ENCODE data around the gene SUV39H2.
A peak's percentile ranks its signal among the peaks of the same experiment; 100 is the strongest.
"Not testable (repeated sequence)": the region's sequence is repeated elsewhere in the genome, so short reads cannot be mapped to it uniquely, and the experiment has no call there.

Gene SUV39H2

DNA sequence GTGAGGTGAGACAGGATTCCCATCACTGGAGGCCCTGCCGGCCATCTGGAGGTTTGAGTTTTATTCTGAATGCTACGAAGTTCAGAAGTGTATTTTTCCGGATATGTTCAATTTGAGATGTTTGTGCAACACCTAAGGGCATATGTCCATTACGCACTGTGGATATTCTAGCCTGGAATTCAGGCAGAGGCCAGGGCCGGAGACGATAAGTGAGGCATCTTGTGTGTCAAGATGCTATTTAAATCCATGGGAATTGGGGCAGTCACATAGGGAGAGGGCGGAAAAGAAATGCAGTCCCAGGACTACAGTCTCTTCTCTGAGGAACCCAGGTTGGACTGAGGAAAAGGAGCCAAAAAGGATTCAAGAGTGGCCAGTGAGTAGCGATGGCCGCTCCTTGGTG is 1.9 kb upstream of the SUV39H2 start:
- no peak for DNase-seq (ENCODE audit: low read depth)

DNA sequence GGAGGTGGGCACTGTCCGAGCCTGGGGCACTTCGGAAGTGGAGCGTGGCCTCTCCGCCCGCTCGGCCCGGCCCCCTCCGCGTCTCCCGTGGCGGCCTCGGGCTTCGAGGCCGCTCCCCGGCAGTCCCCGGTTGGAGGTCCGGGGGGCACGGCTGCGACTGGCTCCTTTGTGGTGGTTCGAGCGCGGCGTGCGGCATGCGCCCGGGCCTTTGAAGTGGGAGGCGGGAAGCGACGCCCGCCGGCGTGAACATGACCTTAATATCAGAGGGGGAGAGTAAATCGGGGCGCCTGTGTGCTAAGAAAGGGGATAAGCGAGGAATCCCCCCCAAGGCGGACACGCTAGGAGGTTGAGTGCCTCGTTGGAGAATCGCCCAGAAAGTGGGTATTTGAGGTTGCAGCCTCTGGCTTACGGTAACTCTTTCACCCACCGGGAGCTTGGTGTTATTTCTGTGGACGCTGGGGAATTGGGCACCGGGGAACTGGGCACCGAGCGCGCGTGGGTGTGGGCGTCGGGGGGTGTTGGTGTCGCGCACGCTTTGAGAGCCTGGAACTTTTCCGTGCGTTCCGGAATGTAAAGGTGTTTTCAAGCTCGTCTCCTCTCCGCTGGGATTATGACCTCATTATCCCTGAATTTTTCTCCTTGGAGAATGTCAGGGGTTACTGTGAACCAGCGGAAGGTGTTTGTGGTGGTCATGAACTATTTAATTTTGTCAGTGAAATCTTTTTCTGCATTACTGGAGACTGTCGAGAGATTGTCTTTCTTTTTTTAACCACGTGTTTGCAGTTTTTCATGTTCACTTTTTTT is 660 bp downstream of the SUV39H2 start:
- peak; percentile 13 for DNase-seq (ENCODE audit: low read depth)

DNA sequence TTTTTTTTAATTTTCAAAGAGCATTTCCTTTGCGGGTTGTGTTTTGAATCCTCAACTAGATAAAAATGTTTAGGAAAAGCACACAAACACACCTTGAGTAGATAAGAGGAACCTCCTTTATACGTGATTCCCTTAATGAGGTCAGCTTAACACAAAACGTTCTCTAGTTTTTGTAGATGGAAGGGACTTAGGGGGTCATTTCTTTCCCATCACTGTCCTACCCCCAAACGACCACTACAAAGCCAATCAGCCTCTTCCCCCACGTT is 1.2 kb downstream of the SUV39H2 start:
- DNase-seq (ENCODE audit: low read depth), result no peak

DNA sequence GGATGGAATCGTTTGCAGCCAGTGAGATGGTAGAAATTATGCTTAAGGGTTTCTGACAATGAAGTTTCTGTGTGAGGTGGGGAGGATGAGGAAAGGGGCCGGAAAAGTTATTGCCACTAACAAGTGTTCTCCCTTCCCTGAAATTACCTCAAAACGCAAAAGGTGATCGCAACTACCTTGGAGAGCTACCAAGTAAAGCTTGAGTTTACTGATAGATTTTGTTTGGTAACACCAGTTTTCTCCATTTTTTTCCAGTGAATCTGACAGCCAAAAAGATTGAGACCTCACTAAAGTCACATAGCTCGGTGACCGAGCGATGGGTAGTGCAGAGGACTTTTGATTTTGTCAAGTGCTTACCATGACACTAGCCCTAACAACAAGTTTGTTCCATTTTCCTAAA is 1.6 kb downstream of the SUV39H2 start:
- DNase-seq (ENCODE audit: low read depth), result no peak

DNA sequence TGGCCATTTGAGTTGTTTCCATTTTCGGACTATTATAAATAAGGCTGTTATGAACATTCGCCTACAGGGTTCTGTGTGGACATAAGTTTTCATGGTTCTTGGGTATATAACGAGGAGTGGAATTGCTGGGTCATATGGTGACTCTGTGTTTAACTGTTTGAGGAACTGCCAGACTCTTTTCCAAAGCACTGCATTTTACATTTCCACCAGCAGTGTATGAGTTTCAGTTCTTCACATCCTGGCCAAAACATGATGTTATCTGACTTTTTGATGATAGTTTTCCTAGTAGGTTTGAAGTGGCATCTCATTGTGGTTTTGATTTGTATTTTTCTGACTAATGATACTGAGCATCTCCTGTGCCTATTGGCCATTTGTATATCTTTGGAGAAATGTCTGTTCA is 5.4 kb downstream of the SUV39H2 start:
- no peak for DNase-seq (ENCODE audit: low read depth)

DNA sequence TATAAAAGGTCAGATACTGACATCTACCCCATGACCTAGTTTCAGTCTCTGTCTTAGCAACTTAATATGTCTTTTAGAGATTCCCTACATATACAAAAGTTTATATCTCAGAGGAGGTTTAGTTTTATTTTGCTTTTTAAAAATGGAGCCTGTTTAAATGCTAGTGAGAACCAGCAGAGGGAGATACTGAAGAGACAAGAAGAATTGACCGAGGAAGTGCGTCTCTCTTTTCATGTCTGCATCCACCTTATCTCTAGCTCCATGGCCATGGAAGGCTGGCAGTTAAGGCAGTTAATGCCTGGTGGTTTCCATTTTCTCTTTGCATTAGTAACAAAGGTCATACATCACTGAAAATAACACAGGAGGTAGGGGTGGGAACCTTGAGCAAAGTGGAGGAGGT is 10.7 kb downstream of the SUV39H2 start:
- DNase-seq (ENCODE audit: low read depth), result no peak

DNA sequence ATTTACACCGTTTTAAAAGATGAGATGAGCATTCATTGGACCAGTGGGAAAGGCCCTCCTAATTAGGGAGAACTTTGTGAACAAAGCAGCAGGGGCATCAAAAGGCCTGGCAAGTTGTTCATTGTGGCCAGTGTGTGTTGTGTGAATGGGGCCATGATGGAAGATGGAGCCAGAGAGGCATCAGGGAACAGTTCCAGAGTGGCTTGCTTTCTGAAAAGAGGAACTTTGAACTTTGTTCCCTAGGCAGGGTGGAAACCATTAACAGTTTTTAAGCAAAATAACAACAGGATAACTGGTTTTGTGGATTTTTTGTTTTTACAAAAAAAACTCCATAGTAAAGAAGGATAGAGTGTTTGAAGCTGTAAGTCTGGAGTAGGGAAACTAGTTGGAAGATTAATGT is 12.5 kb downstream of the SUV39H2 start:
- DNase-seq (ENCODE audit: low read depth), result no peak

DNA sequence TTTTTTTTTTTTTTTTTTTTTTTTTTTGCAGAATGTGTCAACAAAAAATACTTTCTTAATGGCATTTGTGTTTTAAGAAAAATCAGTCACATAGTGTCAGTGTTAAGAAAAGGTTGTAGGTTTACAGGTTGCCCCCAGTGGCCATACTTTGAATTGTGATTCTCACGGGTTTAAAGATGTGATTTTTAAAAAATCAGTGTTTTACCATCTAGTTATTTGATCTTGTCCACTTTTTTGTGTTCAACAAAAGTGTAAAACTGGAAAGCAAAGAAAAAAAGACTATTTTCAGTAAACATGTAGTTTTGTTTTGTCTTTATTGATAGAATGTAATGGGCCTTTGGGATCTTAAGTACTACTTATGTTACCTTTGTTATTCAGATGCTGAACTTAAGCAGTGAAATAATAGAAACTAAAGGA is 25.7 kb downstream of the SUV39H2 start:
- no peak for DNase-seq (ENCODE audit: low read depth)

DNA sequence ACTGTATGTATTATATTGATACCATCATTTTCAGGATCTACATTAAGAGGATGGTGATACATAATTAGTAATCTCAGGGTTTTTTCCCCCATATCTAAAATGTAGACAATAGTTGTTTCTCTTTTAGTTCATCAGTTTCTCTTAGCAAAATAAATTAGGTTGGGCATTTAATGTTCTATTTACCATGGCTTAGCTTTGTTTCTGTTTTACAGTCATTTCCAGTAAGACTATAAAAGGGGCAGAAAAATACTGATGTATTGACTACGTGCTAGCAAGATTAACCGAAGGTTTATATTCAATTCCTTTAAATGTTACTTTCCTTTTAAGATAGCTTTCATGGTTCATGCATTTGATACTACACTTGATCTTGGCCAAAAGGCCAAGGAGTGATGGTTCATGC is 26.2 kb downstream of the SUV39H2 start:
- DNase-seq (ENCODE audit: low read depth), result no peak

DNA sequence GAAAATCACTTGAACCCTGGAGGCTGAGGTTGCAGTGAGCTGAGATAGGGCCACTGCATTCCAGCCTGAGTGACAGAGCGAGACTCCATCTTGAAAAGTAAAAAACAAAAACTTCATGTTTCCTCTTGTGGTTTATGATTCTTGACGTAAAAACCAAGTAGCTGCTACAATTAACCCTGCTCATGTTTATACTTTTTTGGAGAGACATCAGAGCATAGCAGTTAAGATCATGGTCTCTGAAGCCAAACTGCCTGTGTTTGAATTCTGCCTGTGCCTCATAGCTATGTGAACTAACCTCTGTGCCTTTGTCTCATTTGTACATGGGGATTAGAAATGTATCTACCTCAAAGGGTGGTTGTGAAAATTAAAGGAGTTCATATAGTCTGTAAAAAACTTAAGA is 27.2 kb downstream of the SUV39H2 start:
- no peak for DNase-seq (ENCODE audit: low read depth)

DNA sequence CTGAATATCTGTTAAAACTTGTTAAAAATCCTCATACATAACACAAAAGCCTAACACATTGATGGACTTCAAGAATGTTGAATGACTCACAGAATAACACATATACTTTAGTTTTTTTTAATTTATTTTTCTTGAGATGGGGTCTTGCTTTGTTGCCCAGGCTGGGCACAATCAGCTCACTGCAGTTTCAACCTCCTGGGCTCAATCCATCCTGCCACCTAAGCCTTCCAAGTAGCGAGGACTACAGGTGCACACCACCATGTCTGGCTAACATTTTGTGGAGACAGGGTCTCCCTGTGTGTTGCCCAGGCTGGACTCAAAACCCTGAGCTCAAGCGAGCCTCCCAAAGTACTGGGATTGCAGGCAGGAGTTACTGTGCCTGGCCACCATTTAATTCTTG is 28.1 kb downstream of the SUV39H2 start:
- DNase-seq (ENCODE audit: low read depth), result no peak

DNA sequence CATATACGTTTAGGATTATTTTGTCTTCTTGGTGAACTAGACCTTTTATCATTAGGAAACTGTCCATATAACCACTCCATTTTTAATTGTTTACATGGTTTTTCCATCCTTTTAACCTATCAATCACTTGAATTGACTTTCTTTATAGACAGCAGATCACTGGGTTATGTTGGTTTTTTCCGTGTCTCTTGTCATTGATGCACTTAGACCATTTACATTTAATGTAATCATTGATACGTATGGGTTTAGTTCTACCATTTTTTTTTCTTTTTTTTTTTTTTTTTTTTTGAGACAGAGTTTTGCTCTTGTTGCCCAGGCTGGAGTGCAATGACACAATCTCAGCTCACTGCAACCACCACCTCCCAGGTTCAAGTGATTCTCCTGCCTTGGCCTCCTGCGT is 28.9 kb downstream of the SUV39H2 start:
- not testable (repeated sequence) for DNase-seq (ENCODE audit: low read depth)

DNA sequence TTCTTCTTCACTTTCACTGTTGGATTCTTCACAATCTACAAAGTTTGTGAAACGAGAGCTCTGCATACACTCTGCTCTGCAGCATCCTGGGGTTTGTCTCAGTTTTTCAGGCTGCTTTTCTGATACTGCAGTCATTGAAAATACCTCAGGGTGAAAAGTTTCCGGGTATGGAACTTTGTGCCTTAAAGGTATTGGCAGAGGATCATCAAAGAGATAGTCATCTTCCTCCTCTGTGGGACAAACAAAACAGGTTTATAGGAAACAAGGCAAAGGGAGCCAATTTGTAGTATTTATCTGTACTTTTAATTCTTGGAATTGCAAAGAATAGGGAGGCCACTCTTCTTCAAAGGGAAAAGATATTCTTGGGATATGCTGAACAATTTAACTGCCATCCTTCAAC is 30.4 kb downstream of the SUV39H2 start:
- no peak for DNase-seq (ENCODE audit: low read depth)

DNA sequence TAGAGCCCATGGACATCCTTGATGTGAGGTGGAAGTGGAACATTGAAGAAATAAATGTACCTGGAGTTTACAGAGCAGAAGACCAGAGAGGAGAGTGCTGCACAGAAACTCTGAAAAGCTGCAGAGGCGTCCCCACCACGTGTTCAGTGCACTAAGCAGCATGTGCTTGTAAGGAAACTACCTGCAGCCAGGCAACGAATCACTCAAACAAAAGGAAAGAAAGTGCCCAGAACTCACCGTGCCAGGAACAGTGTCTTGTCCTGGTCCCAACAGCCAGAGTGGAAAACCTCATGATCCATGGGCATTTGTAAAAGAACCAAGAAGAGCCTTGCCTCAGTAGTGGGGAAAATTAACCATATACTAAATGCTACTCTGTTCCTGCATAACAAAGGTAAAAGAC is 32.3 kb downstream of the SUV39H2 start:
- no peak for DNase-seq (ENCODE audit: low read depth)

DNA sequence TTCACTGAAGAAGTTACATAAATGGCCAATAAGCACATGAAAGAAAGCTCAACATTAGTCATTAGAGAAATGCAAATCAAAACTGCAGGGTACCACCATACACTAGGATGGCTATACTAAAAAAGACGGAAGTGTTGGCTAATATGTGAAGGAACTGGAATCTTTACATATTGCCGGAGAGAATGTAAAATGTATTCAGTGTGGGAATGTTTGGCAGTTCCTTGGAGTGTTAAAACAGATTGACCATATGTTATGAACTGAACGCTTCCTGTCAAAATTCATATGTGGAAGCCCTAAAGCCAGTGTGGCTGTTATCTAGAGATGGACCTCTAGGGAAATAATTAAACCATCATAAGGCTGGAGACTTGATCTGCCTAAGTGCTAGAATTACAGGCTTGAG is 33.1 kb downstream of the SUV39H2 start:
- DNase-seq (ENCODE audit: low read depth), result no peak

DNA sequence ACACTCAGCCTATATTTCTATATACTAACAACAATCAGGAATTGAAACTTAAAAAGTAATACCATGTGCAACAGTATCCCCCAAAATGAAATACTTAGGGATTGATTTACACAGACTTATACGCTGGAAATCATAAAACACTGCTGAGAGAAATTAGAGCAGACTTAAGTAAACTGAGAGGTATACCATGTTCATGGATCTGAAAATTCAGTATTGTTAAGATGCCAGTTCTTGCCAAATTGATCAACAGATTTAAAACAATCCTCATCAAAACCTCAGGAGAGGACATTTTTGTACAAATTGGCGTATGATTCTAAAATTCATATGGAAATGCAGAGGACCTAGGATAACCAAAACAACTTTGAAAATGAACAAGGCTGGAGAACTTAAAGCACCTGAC is 37.9 kb downstream of the SUV39H2 start:
- no peak for DNase-seq (ENCODE audit: low read depth)

DNA sequence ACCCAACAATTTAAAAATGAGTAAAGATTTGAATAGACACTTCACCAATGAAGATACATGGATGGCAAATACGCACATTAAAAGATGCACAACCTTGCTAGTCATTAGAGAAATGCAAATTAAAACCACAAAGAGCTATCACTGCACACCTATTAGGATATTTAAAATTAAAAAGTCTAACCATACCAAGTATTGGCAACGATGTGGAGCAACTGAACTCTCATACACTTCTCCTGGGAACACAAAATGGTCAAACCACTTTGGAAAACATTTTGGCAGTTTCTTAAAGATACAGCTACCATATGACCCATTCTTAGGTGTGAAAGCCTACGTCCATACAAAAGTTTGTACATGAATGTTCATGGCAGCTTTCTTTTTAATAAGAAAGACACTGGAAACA is 39.2 kb downstream of the SUV39H2 start:
- DNase-seq (ENCODE audit: low read depth), result no peak

DNA sequence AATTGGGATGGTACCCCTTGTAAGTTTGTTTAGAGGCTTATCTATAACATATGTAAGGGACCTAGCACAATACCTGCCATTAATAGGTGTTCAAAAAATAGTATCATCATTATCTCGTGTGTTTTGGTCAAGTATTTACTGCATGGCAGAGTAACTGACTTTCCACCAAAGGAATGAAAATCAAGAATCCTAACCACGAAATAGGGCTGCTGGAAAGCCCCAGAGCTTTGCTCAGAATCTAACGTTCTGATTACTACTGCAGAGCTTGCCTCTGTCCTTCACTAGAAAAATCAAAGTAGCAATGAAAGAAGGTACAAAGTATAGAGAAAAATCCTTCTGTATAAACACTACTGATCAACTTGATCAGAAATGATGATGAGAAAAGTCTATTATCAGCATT is 40.3 kb downstream of the SUV39H2 start:
- no peak for DNase-seq (ENCODE audit: low read depth)

DNA sequence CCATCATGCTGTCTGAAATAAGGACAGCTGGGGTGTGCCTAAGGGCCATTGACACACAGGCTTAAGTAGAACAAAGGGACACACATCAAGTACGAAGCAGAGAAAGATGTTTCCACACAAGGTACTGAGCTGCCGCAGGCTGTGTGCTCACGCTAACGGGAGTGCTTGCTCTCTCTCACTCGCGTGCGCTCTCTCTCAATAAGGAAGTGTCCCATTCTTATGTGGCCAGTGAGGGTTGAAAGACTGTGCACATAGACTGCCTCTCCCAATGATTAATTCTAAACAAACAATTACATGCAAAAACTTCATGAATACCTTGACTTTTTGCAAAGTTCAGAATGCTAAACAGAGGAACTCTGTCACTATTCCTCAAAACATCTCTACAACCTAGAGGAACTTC is 45.3 kb downstream of the SUV39H2 start:
- no peak for DNase-seq (ENCODE audit: low read depth)

DNA sequence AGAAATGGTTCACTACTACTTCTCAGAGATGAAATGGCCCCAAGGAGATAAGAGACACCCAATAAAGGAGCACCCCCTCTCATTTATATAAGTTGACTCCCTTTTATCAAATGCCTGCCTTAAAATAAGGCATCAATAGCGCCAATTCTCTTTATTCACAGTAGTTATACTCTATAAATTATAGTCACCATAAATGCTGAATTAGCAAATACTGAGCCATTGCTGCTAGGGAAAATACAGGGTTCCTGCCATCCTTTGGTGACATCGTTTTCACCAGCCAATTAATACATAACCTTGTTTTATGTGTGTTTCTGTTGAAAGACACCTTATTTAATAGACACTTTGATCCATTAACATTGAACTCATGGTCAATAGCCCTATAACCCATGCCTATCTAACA is 46.6 kb downstream of the SUV39H2 start:
- no peak for DNase-seq (ENCODE audit: low read depth)

DNA sequence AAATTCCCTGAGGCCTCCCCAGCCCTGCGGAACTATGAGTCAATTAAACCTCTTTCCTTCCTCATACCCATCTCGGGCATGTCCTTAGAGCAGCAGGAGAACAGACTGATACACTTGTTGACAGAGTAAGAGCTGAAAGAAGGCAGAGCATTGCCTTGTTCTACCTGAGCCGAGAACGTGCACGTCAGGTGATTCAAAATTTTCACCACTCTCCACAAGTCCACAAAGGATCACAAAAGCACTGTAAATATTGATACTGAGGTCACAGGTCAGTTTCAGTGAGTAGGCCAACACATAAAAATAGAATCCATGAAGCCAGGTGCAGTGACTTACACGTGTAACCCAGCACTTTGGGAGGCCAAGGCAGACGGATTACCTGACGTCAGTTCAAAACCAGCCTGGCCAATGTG is 47.4 kb downstream of the SUV39H2 start:
- no peak for DNase-seq (ENCODE audit: low read depth)

DNA sequence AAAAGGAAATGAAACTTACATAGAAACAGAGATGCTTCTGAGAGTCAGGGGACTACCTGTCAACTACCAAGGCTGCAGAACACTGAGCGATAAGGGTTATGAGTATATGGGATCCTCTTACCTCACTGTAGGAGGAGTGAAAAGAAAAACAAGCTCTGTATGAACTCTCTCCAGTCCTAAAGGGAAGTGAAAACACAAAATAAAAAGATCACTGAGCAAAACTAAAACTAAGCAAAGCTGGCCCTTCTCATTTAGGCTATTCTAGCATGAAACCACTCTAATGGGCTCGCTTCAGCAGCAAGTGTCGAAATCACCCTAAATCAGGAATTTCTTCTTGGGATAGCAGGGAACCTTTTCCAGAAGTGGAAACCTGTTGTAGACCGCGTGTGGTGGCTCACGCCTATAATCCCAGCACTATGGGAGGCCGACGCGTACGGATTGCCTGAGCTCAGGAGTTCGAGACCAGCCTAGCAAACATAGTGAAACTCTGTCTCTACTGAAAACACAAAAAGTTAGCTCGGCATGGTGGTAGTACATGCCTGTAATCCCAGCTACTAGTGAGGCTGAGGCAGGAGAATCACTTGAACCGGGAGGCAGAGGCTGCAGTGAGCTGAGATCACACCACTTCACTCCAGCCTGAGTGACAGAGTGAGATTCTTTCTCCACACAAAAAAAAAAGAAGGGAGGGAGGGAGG is 48.2 kb downstream of the SUV39H2 start:
- no peak for DNase-seq (ENCODE audit: low read depth)

DNA sequence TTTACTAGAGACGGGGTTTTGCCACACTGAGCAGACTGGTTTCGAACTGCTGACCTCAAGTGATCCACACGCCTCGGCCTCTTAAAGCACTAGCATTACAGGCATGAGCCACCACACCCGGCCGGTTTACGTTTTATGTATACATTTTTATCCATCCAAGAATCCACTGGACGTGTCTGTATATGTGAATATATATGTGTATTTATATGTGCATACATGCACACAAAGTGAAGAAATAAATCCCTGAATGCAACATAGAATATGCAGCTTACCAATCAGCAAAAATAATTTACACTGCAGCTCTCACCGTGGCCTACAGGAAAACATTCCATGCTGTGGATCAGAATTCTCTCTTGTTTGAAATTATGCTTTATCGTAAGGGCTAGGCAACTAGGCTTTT is 51.9 kb downstream of the SUV39H2 start:
- DNase-seq (ENCODE audit: low read depth), result no peak

DNA sequence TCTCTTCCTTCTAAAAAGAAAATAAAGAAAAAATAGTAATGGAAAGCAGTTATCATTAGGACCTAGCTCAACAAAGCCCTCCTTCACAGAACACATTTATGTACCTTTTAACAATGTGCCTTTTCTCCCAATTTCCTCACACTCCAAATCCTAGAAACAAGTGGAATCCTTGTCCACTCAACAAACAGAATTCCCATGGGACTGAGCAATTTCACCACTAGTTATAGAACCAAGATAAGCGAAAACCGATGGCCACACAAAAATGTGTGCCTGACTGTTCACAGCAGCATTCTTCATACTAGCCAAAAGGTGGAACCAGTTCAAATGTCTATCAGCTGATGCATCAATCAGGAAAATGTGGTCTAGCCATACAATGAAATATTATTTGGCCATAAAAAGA is 57.9 kb downstream of the SUV39H2 start:
- no peak for DNase-seq (ENCODE audit: low read depth)

All from stimulated activated CD8-positive, alpha-beta memory T cell treated with anti-CD3 and anti-CD28 coated beads, Interleukin-15, amount 100 ng/mL, for 24 hours (primary cell).